Gastrocnemius medialis (tissue), 4 donors: ENCODE results near the gene ARHGEF5.
"Not testable (repeated sequence)": the region's sequence is repeated elsewhere in the genome, so short reads cannot be mapped to it uniquely, and the experiment has no call there.

Experiments used
- CTCF ChIP-seq, 5 experiments: fragments of 450-650 bp in 3 of 5; fragments of 200-600 bp in 2 of 5; sonication (generic) in 2 of 5; IDR thresholded peaks in 4 of 5; conservative IDR thresholded peaks in 1 of 5; 1 replicate in 4 of 5; 2 replicates in 1 of 5; pipeline ENCODE4 v1.5.1; 2016 to 2019; ENCODE audit warnings: antibody characterized with exemption in 5 of 5, mild to moderate bottlenecking in 3 of 5, moderate library complexity in 3 of 5
- POLR2A ChIP-seq, 2 donors: fragments of 450-650 bp; IDR thresholded peaks; one replicate each; pipeline ENCODE4 v1.6.1; 2017; ENCODE audit warnings: antibody characterized with exemption in 2 of 2, mild to moderate bottlenecking in 2 of 2, moderate library complexity in 2 of 2

DNA sequence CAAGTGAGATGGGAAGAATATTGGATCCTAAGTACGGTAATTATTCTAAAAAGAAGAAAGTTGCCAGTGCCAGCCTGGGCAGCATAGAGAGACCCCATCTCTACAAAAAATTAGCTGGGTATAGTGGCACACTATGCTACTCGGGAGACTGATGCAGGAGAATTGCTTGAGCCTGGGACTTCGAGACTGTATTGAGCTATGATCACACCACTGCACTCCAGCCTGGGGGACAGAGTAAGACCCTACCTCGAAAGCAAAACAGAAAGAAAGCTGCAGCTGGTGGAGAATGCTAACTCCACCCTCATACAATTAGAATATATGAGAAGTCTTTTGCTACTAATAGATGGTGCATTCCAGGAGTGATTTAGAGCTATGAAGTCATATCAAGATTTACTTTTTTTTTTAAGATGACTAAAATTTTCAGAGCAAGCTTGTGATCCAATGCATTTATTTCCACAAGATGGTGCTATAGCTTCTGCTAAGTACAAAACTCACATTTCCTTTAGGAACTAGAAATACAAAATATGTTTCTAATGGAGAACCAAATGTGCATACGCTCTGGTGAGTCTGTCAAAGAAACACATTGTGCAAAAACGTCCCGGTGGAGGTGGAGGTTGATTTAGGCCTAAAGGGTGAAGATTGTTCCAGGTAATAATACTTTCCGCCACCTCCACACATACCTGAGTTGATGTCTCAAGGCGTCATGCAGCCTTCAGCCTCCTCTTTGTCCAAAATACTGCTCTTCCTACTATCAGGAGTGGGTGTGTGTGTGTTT is 23.8 kb upstream of the ARHGEF5 start:
- not testable (repeated sequence) for TF ChIP-seq CTCF (IDR thresholded peaks at IDR 0.05 in 4 of 5, conservative IDR thresholded peaks at IDR 0.05 in 1 of 5); POLR2A (IDR thresholded peaks at IDR 0.05)
